ENCODE results near the gene MROH8.

DNA sequence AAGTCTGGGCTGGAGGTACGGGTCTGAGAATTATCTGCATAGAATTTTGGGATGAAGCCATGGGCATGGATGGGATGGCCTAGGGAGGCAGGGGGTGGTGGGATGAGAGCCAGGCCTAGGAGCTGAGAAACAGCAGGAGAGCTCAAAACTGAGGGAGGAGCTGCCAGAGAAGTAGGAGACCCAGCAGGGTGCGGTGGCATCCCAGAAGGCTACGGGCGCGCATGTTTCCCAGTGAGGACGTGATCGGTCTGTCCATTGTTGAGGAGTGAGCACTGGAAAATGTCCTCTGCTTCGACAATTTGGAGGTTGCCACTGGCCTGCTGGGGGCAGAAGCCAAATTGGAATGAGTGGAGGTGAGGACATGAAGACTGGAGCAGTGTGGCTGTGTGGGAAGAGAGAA lies 14.5 kb upstream of the MROH8 start:
- TF ChIP-seq, protein P1, sequence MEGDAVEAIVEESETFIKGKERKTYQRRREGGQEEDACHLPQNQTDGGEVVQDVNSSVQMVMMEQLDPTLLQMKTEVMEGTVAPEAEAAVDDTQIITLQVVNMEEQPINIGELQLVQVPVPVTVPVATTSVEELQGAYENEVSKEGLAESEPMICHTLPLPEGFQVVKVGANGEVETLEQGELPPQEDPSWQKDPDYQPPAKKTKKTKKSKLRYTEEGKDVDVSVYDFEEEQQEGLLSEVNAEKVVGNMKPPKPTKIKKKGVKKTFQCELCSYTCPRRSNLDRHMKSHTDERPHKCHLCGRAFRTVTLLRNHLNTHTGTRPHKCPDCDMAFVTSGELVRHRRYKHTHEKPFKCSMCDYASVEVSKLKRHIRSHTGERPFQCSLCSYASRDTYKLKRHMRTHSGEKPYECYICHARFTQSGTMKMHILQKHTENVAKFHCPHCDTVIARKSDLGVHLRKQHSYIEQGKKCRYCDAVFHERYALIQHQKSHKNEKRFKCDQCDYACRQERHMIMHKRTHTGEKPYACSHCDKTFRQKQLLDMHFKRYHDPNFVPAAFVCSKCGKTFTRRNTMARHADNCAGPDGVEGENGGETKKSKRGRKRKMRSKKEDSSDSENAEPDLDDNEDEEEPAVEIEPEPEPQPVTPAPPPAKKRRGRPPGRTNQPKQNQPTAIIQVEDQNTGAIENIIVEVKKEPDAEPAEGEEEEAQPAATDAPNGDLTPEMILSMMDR (optimal IDR thresholded peaks at IDR 0.05 in 1 of 3, IDR thresholded peaks at IDR 0.05 in 1 of 3, conservative IDR thresholded peaks at IDR 0.05 in 1 of 3; ENCODE audit: extremely low read depth in 1 of 3, insufficient read depth in 2 of 3, low read length in 3 of 3) = no peak
- no peak for TF ChIP-seq EZH2 (IDR thresholded peaks at IDR 0.05; ENCODE audit: low read length)

All from keratinocyte (primary cell).